GM23338 (cell line): Measurements from ENCODE around the gene NPAS3. TPM values are rescaled to one million over a fixed set of nuclear protein-coding genes. Genes with fewer than 3 reads are reported as not detected.

Experiments used
- ATAC-seq: fragments of 200-7000 bp; cut with Tn5 transposase; 3 replicates; pipeline ENCODE4 v1.9.1; 2020
- DNase-seq: peaks from one replicate; pipeline ENCODE4 v3.0.0-alpha.2; 2015; ENCODE audit warnings: low spot score
- H2AFZ ChIP-seq: fragments of 200-600 bp; sonication (generic); 2 replicates; pipeline ENCODE4 v1.8.0; 2016; ENCODE audit warnings: antibody characterized with exemption, mild to moderate bottlenecking, moderate library complexity
- H3F3A ChIP-seq: fragments of 200-600 bp; sonication (generic); replicated peaks from 2 replicates; pipeline ENCODE4 v1.8.0; 2017; ENCODE audit warnings: antibody characterized with exemption, mixed run types, low read depth
- H3K27ac ChIP-seq: fragments of 200-600 bp; sonication (generic); 2 replicates; pipeline ENCODE4 v1.6.1; 2016; ENCODE audit warnings: low read depth
- H3K27me3 ChIP-seq: fragments of 200-600 bp; sonication (generic); 2 replicates; pipeline ENCODE4 v1.8.0; 2016; ENCODE audit warnings: mild to moderate bottlenecking, mixed run types, moderate library complexity; ENCODE audit not compliant: insufficient read depth
- H3K36me3 ChIP-seq: fragments of 200-600 bp; sonication (generic); 2 replicates; pipeline ENCODE4 v1.8.0; 2016; ENCODE audit warnings: mild to moderate bottlenecking; ENCODE audit not compliant: insufficient read depth
- H3K4me1 ChIP-seq: fragments of 200-600 bp; sonication (generic); 2 replicates; pipeline ENCODE4 v1.8.0; 2016; ENCODE audit warnings: mild to moderate bottlenecking, moderate library complexity; ENCODE audit not compliant: insufficient read depth
- H3K4me2 ChIP-seq: fragments of 200-600 bp; sonication (generic); 2 replicates; pipeline ENCODE4 v1.7.1; 2017; ENCODE audit warnings: mixed run types
- H3K4me3 ChIP-seq: fragments of 200-600 bp; sonication (generic); 2 replicates; pipeline ENCODE4 v1.6.1; 2016; ENCODE audit warnings: mixed run types
- H3K79me2 ChIP-seq: fragments of 200-600 bp; sonication (generic); replicated peaks from 2 replicates; pipeline ENCODE4 v1.8.0; 2017; ENCODE audit warnings: mild to moderate bottlenecking; ENCODE audit not compliant: insufficient read depth
- H3K9me2 ChIP-seq: fragments of 200-600 bp; sonication (generic); 2 replicates; pipeline ENCODE4 v1.8.0; 2017; ENCODE audit not compliant: insufficient read depth
- H4K20me1 ChIP-seq: fragments of 200-600 bp; sonication (generic); replicated peaks from 2 replicates; pipeline ENCODE4 v1.8.0; 2017; ENCODE audit warnings: mild to moderate bottlenecking; ENCODE audit not compliant: insufficient read depth
- H3K27ac Mint-ChIP-seq: 2 replicates; pipeline ENCODE4 v1.8.0; 2020; ENCODE audit warnings: inconsistent platforms, mild to moderate bottlenecking, moderate library complexity, mixed read lengths
- H3K27me3 Mint-ChIP-seq: 3 replicates; pipeline ENCODE4 v1.8.0; 2022; ENCODE audit warnings: low read depth, mild to moderate bottlenecking, moderate library complexity, mixed read lengths, inconsistent platforms; ENCODE audit not compliant: insufficient read depth, poor library complexity
- H3K36me3 Mint-ChIP-seq: 3 replicates; pipeline ENCODE4 v1.8.0; 2021; ENCODE audit warnings: low read depth, mild to moderate bottlenecking, inconsistent platforms, moderate library complexity, mixed read lengths
- H3K4me1 Mint-ChIP-seq: 3 replicates; pipeline ENCODE4 v1.8.0; 2020; ENCODE audit warnings: mild to moderate bottlenecking, inconsistent platforms, mixed read lengths
- H3K4me3 Mint-ChIP-seq: 3 replicates; pipeline ENCODE4 v1.8.0; 2021; ENCODE audit warnings: moderate library complexity, mild to moderate bottlenecking, inconsistent platforms, mixed read lengths
- H3K9me3 Mint-ChIP-seq: 3 replicates; pipeline ENCODE4 v1.8.0; 2020; ENCODE audit warnings: moderate library complexity, mild to moderate bottlenecking, inconsistent platforms, mixed read lengths
- CREB1 ChIP-seq: fragments of 250-450 bp; sonication (Bioruptor Pico); IDR thresholded peaks from 2 replicates; pipeline ENCODE4 v1.5.0; 2020; ENCODE audit warnings: low read depth, mild to moderate bottlenecking, moderate library complexity
- ETS1 ChIP-seq: IDR thresholded peaks from 2 replicates; pipeline ENCODE4 v1.6.1; 2016; ENCODE audit warnings: antibody characterized with exemption
- EZH2 ChIP-seq: fragments of 200-600 bp; sonication (generic); IDR thresholded peaks from one replicate; pipeline ENCODE4 v1.8.0; 2017; ENCODE audit warnings: antibody characterized with exemption, mild to moderate bottlenecking, low read depth; ENCODE audit not compliant: unreplicated experiment
- EZH2phosphoT487 ChIP-seq: fragments of 200-600 bp; sonication (generic); IDR thresholded peaks from one replicate; pipeline ENCODE4 v1.8.1; 2018; ENCODE audit warnings: antibody characterized with exemption; ENCODE audit not compliant: unreplicated experiment
- JUNB ChIP-seq: IDR thresholded peaks from one replicate; pipeline ENCODE4 v1.6.1; 2016; ENCODE audit warnings: antibody characterized with exemption; ENCODE audit not compliant: unreplicated experiment
- NANOG ChIP-seq: IDR thresholded peaks from 2 replicates; pipeline ENCODE4 v1.6.1; 2016; ENCODE audit warnings: antibody characterized with exemption, borderline replicate concordance
- POLR2AphosphoS5 ChIP-seq: IDR thresholded peaks from 2 replicates; pipeline ENCODE4 v1.6.1; 2016; ENCODE audit warnings: antibody characterized with exemption, low read depth
- STAT1 ChIP-seq: IDR thresholded peaks from one replicate; pipeline ENCODE4 v1.6.1; 2016; ENCODE audit warnings: antibody characterized with exemption; ENCODE audit not compliant: unreplicated experiment
- ZNF114 ChIP-seq: fragments of 250-450 bp; sonication (Bioruptor Pico); IDR thresholded peaks from 2 replicates; pipeline ENCODE4 v1.5.0; 2020; ENCODE audit warnings: mild to moderate bottlenecking, moderate library complexity
- ZNF331 ChIP-seq: fragments of 250-450 bp; sonication (Bioruptor Pico); IDR thresholded peaks from 2 replicates; pipeline ENCODE4 v1.5.0; 2020; ENCODE audit warnings: low read depth, mild to moderate bottlenecking, moderate library complexity
- ZNF462 ChIP-seq: fragments of 250-450 bp; sonication (Bioruptor Pico); IDR thresholded peaks from 2 replicates; pipeline ENCODE4 v1.5.0; 2020; ENCODE audit warnings: mild to moderate bottlenecking, moderate library complexity
- polyA plus RNA-seq: library from polyadenylated mRNA; unstranded; fragments of >200 nt; fragmentation: Nextera tagmentation; extraction: Ambion mirVana; gene quantifications from 2 replicates; pipeline ENCODE4 v1.2.1, GENCODE V29; 2016
- total RNA-seq: library from RNA; depleted of rRNA; stranded (reverse); fragments of >200 nt; shearing (Covaris generic); gene quantifications from 2 replicates; pipeline ENCODE4 v1.2.3, GENCODE V29; 2014
- TF ChIP-seq, protein P1 (sequence below), 2 experiments: fragments of 200-600 bp in 1 of 2; sonication (generic) in 1 of 2; conservative IDR thresholded peaks; 2 replicates each; pipeline versions ENCODE4 v1.5.1 to v1.6.1; 2016 to 2017; ENCODE audit warnings: antibody characterized with exemption in 2 of 2, low read depth in 2 of 2, mild to moderate bottlenecking in 2 of 2, moderate library complexity in 1 of 2

The NPAS3 gene
- total and polyA plus RNA-seq, 2 experiments from 2014 or later: 0.17 to 0.19 TPM

DNA sequence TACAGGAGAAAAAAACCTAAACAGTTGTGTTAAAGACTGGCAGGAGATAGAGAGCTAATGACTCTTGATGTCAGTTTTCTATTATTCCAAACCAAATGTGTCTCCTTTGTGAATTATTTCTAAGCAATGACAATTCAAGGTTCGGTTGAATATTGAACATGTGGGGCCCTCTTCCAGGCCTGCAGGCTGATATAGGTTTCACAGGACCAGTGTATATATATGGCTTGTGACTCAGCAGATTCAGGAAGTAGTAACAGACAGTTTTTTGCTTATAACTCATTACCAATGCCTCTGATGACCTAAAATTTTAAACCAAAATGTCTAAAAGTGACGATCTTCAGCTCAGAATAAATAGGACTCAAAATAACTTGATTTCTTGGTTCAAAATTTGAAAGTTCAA is 33.7 kb upstream of the NPAS3 start (continued):
- TF ChIP-seq ETS1: no peak

GRCh38 chr14:32906672-32907071 is 32.0 kb upstream of the NPAS3 start:
- no peaks in the 10 kb centered on the region for H3F3A ChIP-seq
- no peaks in the 10 kb centered on the region for H3K36me3 Mint-ChIP-seq
- no peak for ATAC-seq
- no peak for TF ChIP-seq CREB1 (CRISPR knock-in tag)
- TF ChIP-seq ETS1: no peak
- no peak for TF ChIP-seq ZNF462
- TF ChIP-seq JUNB: no peak
- no peak for TF ChIP-seq EZH2phosphoT487
- TF ChIP-seq EZH2: no peak
- TF ChIP-seq ZNF114: no peak
- TF ChIP-seq NANOG: no peak
- no peak for TF ChIP-seq STAT1
- TF ChIP-seq POLR2AphosphoS5: no peak
- TF ChIP-seq ZNF331 (CRISPR knock-in tag): no peak
- TF ChIP-seq, protein P1, sequence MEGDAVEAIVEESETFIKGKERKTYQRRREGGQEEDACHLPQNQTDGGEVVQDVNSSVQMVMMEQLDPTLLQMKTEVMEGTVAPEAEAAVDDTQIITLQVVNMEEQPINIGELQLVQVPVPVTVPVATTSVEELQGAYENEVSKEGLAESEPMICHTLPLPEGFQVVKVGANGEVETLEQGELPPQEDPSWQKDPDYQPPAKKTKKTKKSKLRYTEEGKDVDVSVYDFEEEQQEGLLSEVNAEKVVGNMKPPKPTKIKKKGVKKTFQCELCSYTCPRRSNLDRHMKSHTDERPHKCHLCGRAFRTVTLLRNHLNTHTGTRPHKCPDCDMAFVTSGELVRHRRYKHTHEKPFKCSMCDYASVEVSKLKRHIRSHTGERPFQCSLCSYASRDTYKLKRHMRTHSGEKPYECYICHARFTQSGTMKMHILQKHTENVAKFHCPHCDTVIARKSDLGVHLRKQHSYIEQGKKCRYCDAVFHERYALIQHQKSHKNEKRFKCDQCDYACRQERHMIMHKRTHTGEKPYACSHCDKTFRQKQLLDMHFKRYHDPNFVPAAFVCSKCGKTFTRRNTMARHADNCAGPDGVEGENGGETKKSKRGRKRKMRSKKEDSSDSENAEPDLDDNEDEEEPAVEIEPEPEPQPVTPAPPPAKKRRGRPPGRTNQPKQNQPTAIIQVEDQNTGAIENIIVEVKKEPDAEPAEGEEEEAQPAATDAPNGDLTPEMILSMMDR (conservative IDR thresholded peaks at IDR 0.05; ENCODE audit: low read depth in 2 of 2): no peak

More at GRCh38 chr14:32906672-32907071, 32.0 kb upstream of the NPAS3 start:
- Histone ChIP-seq H3K4me3 (no peak overlapping the region), H3K79me2 (no peaks in the 10 kb centered on the region), H3K27ac (no peak overlapping the region), H3K4me2 (no peak overlapping the region), H2AFZ (no peak overlapping the region), H3K4me1 (no peaks in the 10 kb centered on the region), H4K20me1 (no peaks in the 10 kb centered on the region), H3K27me3 (no peaks in the 10 kb centered on the region), H3K36me3 (no peaks in the 10 kb centered on the region), H3K9me2 (no peaks in the 10 kb centered on the region)
- peaks cover 3% of the 10 kb centered on the region for H3K27me3 Mint-ChIP-seq
- peaks cover 7% of the 10 kb centered on the region; the same call in 1 of the 3 replicates for H3K4me1 Mint-ChIP-seq
- H3K4me3 Mint-ChIP-seq: no peak overlapping the region
- H3K27ac Mint-ChIP-seq: no peak overlapping the region
- DNase-seq: no peak
- H3K9me3 Mint-ChIP-seq: no peaks in the 10 kb centered on the region
